ENCODE data around the gene OPRL1.

Gene OPRL1

GRCh38 chr20:64080013-64080812, at the start of gene OPRL1:
TSS of gene OPRL1 (plus strand) at chr20:64080082. CDS start at chr20:64092721, 12,639 bp downstream.
- no peak for DNase-seq

- no peak for DNase-seq
Measured at GRCh38 chr20:64030371-64031134, 49.3 kb upstream of the OPRL1 start.

GRCh38 chr20:64031822-64032314, 48.0 kb upstream of the OPRL1 start:
- DNase-seq: no peak

GRCh38 chr20:64032706-64033624, 46.9 kb upstream of the OPRL1 start:
- no peak for DNase-seq

- DNase-seq: no peak
Measured at GRCh38 chr20:64033981-64034493, 45.8 kb upstream of the OPRL1 start.

- DNase-seq: peak; percentile 46
Measured at GRCh38 chr20:64035066-64035932, 44.6 kb upstream of the OPRL1 start.

- no peak for DNase-seq
Measured at GRCh38 chr20:64035933-64036345, 43.9 kb upstream of the OPRL1 start, which contains the start of gene C20orf204. TSS of gene C20orf204 (plus strand) at chr20:64036182. CDS start at chr20:64036324, 142 bp downstream.

GRCh38 chr20:64036346-64037198, 43.3 kb upstream of the OPRL1 start:
- DNase-seq: no peak

GRCh38 chr20:64037199-64037497, 42.7 kb upstream of the OPRL1 start:
- DNase-seq: no peak

GRCh38 chr20:64037498-64038213, 42.2 kb upstream of the OPRL1 start:
- DNase-seq: no peak

GRCh38 chr20:64038224-64038564, 41.7 kb upstream of the OPRL1 start:
- no peak for DNase-seq

GRCh38 chr20:64038565-64039292, 41.2 kb upstream of the OPRL1 start:
- DNase-seq: peak; percentile 78

GRCh38 chr20:64039293-64040160, 40.4 kb upstream of the OPRL1 start:
- DNase-seq: no peak

GRCh38 chr20:64040231-64041039, 39.4 kb upstream of the OPRL1 start:
- no peak for DNase-seq

- DNase-seq: no peak
Measured at GRCh38 chr20:64041040-64041780, 38.7 kb upstream of the OPRL1 start.

GRCh38 chr20:64041781-64042053, 38.2 kb upstream of the OPRL1 start:
- no peak for DNase-seq

Data from stimulated activated CD4-positive, alpha-beta T cell treated with anti-CD3 and anti-CD28 coated beads, Interleukin-4, amount 100 ng/mL, for 24 hours (primary cell).